ENCODE results near the gene RNF150.

RNF150 gene

GRCh38 chr4:140994015-140994414 lies 139.3 kb downstream of the RNF150 start:
- DNase-seq (ENCODE audit: insufficient read length, low spot score) = no peak
- no peak for FAIRE-seq

GRCh38 chr4:140993370-140993769 lies 139.9 kb downstream of the RNF150 start:
- DNase-seq (ENCODE audit: insufficient read length, low spot score) (no peak), FAIRE-seq (no peak)

GRCh38 chr4:140989944-140990343 lies 143.3 kb downstream of the RNF150 start:
- FAIRE-seq = no peak
- DNase-seq (ENCODE audit: insufficient read length, low spot score) = no peak

GRCh38 chr4:140986045-140986444 lies 147.2 kb downstream of the RNF150 start:
- DNase-seq (ENCODE audit: insufficient read length, low spot score) = no peak
- FAIRE-seq = no peak

- FAIRE-seq (no peak), DNase-seq (ENCODE audit: insufficient read length, low spot score) (no peak)
These were observed 150.5 kb downstream of the RNF150 start for GRCh38 chr4:140982613-140983340.

- FAIRE-seq = no peak
- no peak for DNase-seq (ENCODE audit: insufficient read length, low spot score)
These were observed 152.7 kb downstream of the RNF150 start for GRCh38 chr4:140980426-140981200.

- FAIRE-seq (no peak), DNase-seq (ENCODE audit: insufficient read length, low spot score) (no peak)
These were observed 156.5 kb downstream of the RNF150 start for GRCh38 chr4:140976768-140977167.

GRCh38 chr4:140971077-140971792 lies 162.0 kb downstream of the RNF150 start:
- FAIRE-seq = no peak
- DNase-seq (ENCODE audit: insufficient read length, low spot score) = no peak

- DNase-seq (ENCODE audit: insufficient read length, low spot score) (no peak), FAIRE-seq (no peak)
These were observed 164.0 kb downstream of the RNF150 start for GRCh38 chr4:140969296-140969695.

GRCh38 chr4:140968371-140968770 lies 164.9 kb downstream of the RNF150 start:
- FAIRE-seq (no peak), DNase-seq (ENCODE audit: insufficient read length, low spot score) (no peak)

- FAIRE-seq (no peak), DNase-seq (ENCODE audit: insufficient read length, low spot score) (no peak)
These were observed 169.4 kb downstream of the RNF150 start for GRCh38 chr4:140963883-140964282.

- DNase-seq (ENCODE audit: insufficient read length, low spot score) (no peak), FAIRE-seq (no peak)
These were observed 177.6 kb downstream of the RNF150 start for GRCh38 chr4:140955641-140956040.

- DNase-seq (ENCODE audit: insufficient read length, low spot score) (no peak), FAIRE-seq (peak; percentile 38)
These were observed 180.6 kb downstream of the RNF150 start for GRCh38 chr4:140952717-140953116.

- DNase-seq (ENCODE audit: insufficient read length, low spot score) (no peak), FAIRE-seq (peak; percentile 31)
These were observed 185.8 kb downstream of the RNF150 start for GRCh38 chr4:140947506-140947905.

GRCh38 chr4:140945106-140945505 lies 188.2 kb downstream of the RNF150 start:
- FAIRE-seq = no peak
- DNase-seq (ENCODE audit: insufficient read length, low spot score) = no peak

GRCh38 chr4:140944572-140944971 lies 188.7 kb downstream of the RNF150 start:
- FAIRE-seq = no peak
- DNase-seq (ENCODE audit: insufficient read length, low spot score) = no peak

GRCh38 chr4:140944199-140944515 lies 189.1 kb downstream of the RNF150 start:
- no peak for FAIRE-seq
- DNase-seq (ENCODE audit: insufficient read length, low spot score) = no peak

GRCh38 chr4:140943486-140944198 lies 189.6 kb downstream of the RNF150 start:
- DNase-seq (ENCODE audit: insufficient read length, low spot score) = no peak
- FAIRE-seq = no peak

- FAIRE-seq = no peak
These were observed 192.7 kb downstream of the RNF150 start for GRCh38 chr4:140940589-140940988.

GRCh38 chr4:140937866-140938265 lies 195.4 kb downstream of the RNF150 start:
- DNase-seq (ENCODE audit: insufficient read length, low spot score) = peak; percentile 77

More at GRCh38 chr4:140940589-140940988, 192.7 kb downstream of the RNF150 start:
- no peak for DNase-seq (ENCODE audit: insufficient read length, low spot score)

GRCh38 chr4:140935254-140935653 lies 198.0 kb downstream of the RNF150 start:
- no peak for FAIRE-seq
- DNase-seq (ENCODE audit: insufficient read length, low spot score) = peak; percentile 38

More at GRCh38 chr4:140937866-140938265, 195.4 kb downstream of the RNF150 start:
- FAIRE-seq = no peak

Measured in HTR-8/SVneo (cell line).